Measurements from ENCODE around the gene ABHD14A. TPM values are rescaled to one million over a fixed set of nuclear protein-coding genes. Genes with fewer than 3 reads are reported as not detected.

Gene ABHD14A
- polyA plus RNA-seq, 1 of the 3 experiments (the other 2 are of a cell fraction): 31.5 TPM

GRCh38 chr3:52023860-52024764, 49.2 kb downstream of the ABHD14A start:
- Histone ChIP-seq H3K9me3 (no peaks in the 10 kb centered on the region), H4K20me1 (ENCODE audit: insufficient read depth) (no peaks in the 10 kb centered on the region), H2AFZ (ENCODE audit: low read depth) (peak overlapping the region; percentile 68; the same call in 1 of the 2 replicates), H3K9ac (no peak overlapping the region), H3K9me2 (no peaks in the 10 kb centered on the region), H3K4me2 (no peak overlapping the region), H3K4me3 (ENCODE audit: low read depth in 2 of 2, low read length in 1 of 2) (no peak overlapping the region), H3K79me2 (ENCODE audit: insufficient read depth) (no peaks in the 10 kb centered on the region), H3K27me3 (ENCODE audit: insufficient read depth) (no peaks in the 10 kb centered on the region), H3F3A (replicated peaks; ENCODE audit: insufficient read depth) (peaks cover 3% of the 10 kb centered on the region), H3K4me1 (ENCODE audit: control insufficient read depth in 1 of 2, insufficient read depth in 2 of 2, low read depth in 1 of 2, low read length in 1 of 2) (peaks cover 20 to 82% of the 10 kb centered on the region in 2 experiments; a peak in 2 of 4 replicates), H3K27ac (ENCODE audit: low read depth in 2 of 2, low read length in 1 of 2) (peak overlapping the region in 1 of 2 experiments; percentile 88; a peak in 2 of 4 replicates), H3K36me3 (replicated peaks in 1 of 2; ENCODE audit: control insufficient read depth in 1 of 2, insufficient read depth in 2 of 2, low read length in 1 of 2) (no peaks in the 10 kb centered on the region)
- 89% methylated on average over 7 of the region's 8 CpGs for WGBS (ENCODE audit: low lambda C conversion rate)
- POLR2A ChIA-PET: interaction anchor here (1.0 to 9.4 kb wide), 3 partner anchors 12 to 33 kb away, joined by 3 to 218 read pairs (median 12); partner anchors contain the start of gene DUSP7
- CTCF ChIA-PET: interaction anchor here (1.1 to 24.7 kb wide), 6 partner anchors 12 to 196 kb away, joined by 3 to 983 read pairs (median 132); partner anchors contain the start of gene DUSP7
- TF ChIP-seq NFIC (IDR thresholded peaks at IDR 0.05; ENCODE audit: borderline replicate concordance) (no peak), RAD21 (IDR thresholded peaks at IDR 0.05; ENCODE audit: low read length) (no peak), TAF1 (IDR thresholded peaks at IDR 0.05; ENCODE audit: borderline replicate concordance, low read depth, low read length) (no peak), JUND (IDR thresholded peaks at IDR 0.05) (no peak), USF1 (IDR thresholded peaks at IDR 0.05; ENCODE audit: borderline replicate concordance, low read depth) (no peak), EZH2phosphoT487 (IDR thresholded peaks at IDR 0.05; ENCODE audit: borderline replicate concordance, low read depth) (no peak)
- no peak for DNase-seq

- CTCF ChIA-PET: interaction anchor here (0.7 to 9.8 kb wide), 5 partner anchors 12 to 98 kb away, joined by 3 to 205 read pairs (median 9); partner anchors contain the start of gene DUSP7
These were observed 50.0 kb downstream of the ABHD14A start for GRCh38 chr3:52024765-52025452.

More at GRCh38 chr3:52024765-52025452, 50.0 kb downstream of the ABHD14A start:
- Histone ChIP-seq H4K20me1 (ENCODE audit: insufficient read depth) (no peaks in the 10 kb centered on the region), H3K4me3 (ENCODE audit: low read depth in 2 of 2, low read length in 1 of 2) (no peak overlapping the region), H3K4me1 (ENCODE audit: control insufficient read depth in 1 of 2, insufficient read depth in 2 of 2, low read depth in 1 of 2, low read length in 1 of 2) (peaks cover 20 to 82% of the 10 kb centered on the region in 2 experiments; a peak in 2 of 4 replicates), H3K79me2 (ENCODE audit: insufficient read depth) (no peaks in the 10 kb centered on the region), H3K9me3 (no peaks in the 10 kb centered on the region), H3K36me3 (replicated peaks in 1 of 2; ENCODE audit: control insufficient read depth in 1 of 2, insufficient read depth in 2 of 2, low read length in 1 of 2) (no peaks in the 10 kb centered on the region), H3K9me2 (no peaks in the 10 kb centered on the region), H3F3A (replicated peaks; ENCODE audit: insufficient read depth) (peaks cover 3% of the 10 kb centered on the region), H3K4me2 (no peak overlapping the region), H3K27me3 (ENCODE audit: insufficient read depth) (no peaks in the 10 kb centered on the region), H3K9ac (no peak overlapping the region), H2AFZ (ENCODE audit: low read depth) (no peak overlapping the region), H3K27ac (ENCODE audit: low read depth in 2 of 2, low read length in 1 of 2) (peak overlapping the region in 1 of 2 experiments; percentile 88; a peak in 2 of 4 replicates)
- WGBS (ENCODE audit: low lambda C conversion rate): 86% methylated on average over 6 of the region's 6 CpGs
- TF ChIP-seq RAD21 (IDR thresholded peaks at IDR 0.05; ENCODE audit: low read length): no peak
- TF ChIP-seq TCF12 (IDR thresholded peaks at IDR 0.05): no peak
- TF ChIP-seq SIN3A (IDR thresholded peaks at IDR 0.05; ENCODE audit: borderline replicate concordance, low read depth, low read length): no peak
- no peak for TF ChIP-seq EZH2phosphoT487 (IDR thresholded peaks at IDR 0.05; ENCODE audit: borderline replicate concordance, low read depth)
- TF ChIP-seq PBX3 (IDR thresholded peaks at IDR 0.05): no peak
- no peak for DNase-seq
- POLR2A ChIA-PET: interaction anchor here (0.7 to 9.4 kb wide), 6 partner anchors 10 to 254 kb away, joined by 3 to 218 read pairs (median 11); partner anchors contain the start of genes DUSP7 and WDR82

Data from SK-N-SH (cell line).